Measurements from ENCODE around the gene OR2F2.

OR2F2 gene

GRCh38 chr7:143914938-143915652 lies 19.9 kb upstream of the OR2F2 start:
- no peak for DNase-seq

GRCh38 chr7:143924851-143925250 lies 10.2 kb upstream of the OR2F2 start:
- no peak for DNase-seq

- DNase-seq, result no peak
Observed at GRCh38 chr7:143929224-143929920, 5.7 kb upstream of the OR2F2 start.

GRCh38 chr7:143931739-143932138 lies 3.3 kb upstream of the OR2F2 start:
- no peak for DNase-seq

- no peak for DNase-seq
Observed at GRCh38 chr7:143936087-143937009, 1.3 kb downstream of the OR2F2 start.

- no peak for DNase-seq
Observed at GRCh38 chr7:143938379-143939243, 3.6 kb downstream of the OR2F2 start.

GRCh38 chr7:143945423-143945822 lies 10.4 kb downstream of the OR2F2 start:
- DNase-seq, result no peak

GRCh38 chr7:143947111-143947510 lies 12.1 kb downstream of the OR2F2 start:
- DNase-seq, result no peak

- no peak for DNase-seq
Observed at GRCh38 chr7:143948733-143949132, 13.7 kb downstream of the OR2F2 start.

GRCh38 chr7:143953421-143953820 lies 18.4 kb downstream of the OR2F2 start:
- no peak for DNase-seq

GRCh38 chr7:143954135-143954534 lies 19.1 kb downstream of the OR2F2 start:
- no peak for DNase-seq

GRCh38 chr7:143954544-143954943 lies 19.5 kb downstream of the OR2F2 start, which contains the start of gene OR2F1:
TSS of gene OR2F1 (plus strand) at chr7:143954844. CDS start at chr7:143959971, 5,127 bp downstream.
- DNase-seq, result no peak

- no peak for DNase-seq
Observed at GRCh38 chr7:143958781-143959180, 23.7 kb downstream of the OR2F2 start.

- no peak for DNase-seq
Observed at GRCh38 chr7:143960813-143961610, 26.0 kb downstream of the OR2F2 start.

GRCh38 chr7:143965280-143965679 lies 30.2 kb downstream of the OR2F2 start:
- DNase-seq, result no peak

- no peak for DNase-seq
Observed at GRCh38 chr7:143967398-143967797, 32.4 kb downstream of the OR2F2 start.

- DNase-seq, result no peak
Observed at GRCh38 chr7:143973870-143974416, 38.9 kb downstream of the OR2F2 start.

GRCh38 chr7:143974459-143974858 lies 39.4 kb downstream of the OR2F2 start:
- DNase-seq, result no peak

- no peak for DNase-seq
Observed at GRCh38 chr7:143975617-143976016, 40.6 kb downstream of the OR2F2 start.

GRCh38 chr7:143978585-143978984 lies 43.6 kb downstream of the OR2F2 start:
- no peak for DNase-seq

- no peak for DNase-seq
Observed at GRCh38 chr7:143979359-143979758, 44.3 kb downstream of the OR2F2 start.
